NCI-H526 treated with DMSO at 0.1 percent for 48 hours (cell line): Measurements from ENCODE around the gene TSHR.
A peak's percentile ranks its signal among the peaks of the same experiment; 100 is the strongest.

Experiments used
- DNase-seq: peaks from one replicate; lab custom pipeline; 2025; lab: John Stamatoyannopoulos, UW

The TSHR gene

DNA sequence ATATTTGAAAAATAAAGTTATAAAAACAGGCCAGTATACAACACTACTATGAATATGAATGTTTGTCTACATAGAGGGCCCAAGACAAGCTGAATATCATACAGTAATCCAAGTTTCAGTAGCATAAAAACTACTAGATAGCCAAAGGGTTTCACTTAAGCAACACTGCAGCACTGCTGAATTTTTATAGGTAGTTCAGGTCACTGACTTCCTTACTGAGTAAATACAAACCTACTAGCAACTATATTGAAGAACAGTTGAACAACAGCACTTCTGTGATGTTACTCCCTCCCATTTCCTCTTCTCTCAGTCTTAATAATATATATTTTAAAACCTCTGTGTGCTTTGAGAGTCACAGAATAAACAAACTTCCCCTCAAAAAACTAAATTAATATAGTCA is 222.6 kb downstream of the TSHR start:
- DNase-seq: peak; percentile 38

DNA sequence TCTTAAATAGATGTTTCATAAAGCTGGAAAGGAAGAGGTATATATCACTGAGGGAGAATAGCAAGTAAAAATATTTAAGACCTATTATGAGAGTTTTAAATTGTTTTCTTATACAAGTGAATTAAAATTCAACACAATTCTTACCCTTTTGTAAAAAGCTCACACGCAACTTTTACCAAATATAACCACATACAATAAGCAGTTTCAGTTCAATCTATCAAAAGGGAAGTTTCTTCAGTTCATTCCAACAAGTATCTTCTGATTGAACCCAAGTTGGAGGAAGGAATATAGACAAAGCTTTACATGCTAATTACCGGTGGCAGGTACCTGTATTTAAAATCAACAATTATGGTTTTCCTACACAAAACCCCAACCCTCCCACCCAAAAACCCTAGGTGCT is 224.2 kb downstream of the TSHR start:
- DNase-seq: no peak

DNA sequence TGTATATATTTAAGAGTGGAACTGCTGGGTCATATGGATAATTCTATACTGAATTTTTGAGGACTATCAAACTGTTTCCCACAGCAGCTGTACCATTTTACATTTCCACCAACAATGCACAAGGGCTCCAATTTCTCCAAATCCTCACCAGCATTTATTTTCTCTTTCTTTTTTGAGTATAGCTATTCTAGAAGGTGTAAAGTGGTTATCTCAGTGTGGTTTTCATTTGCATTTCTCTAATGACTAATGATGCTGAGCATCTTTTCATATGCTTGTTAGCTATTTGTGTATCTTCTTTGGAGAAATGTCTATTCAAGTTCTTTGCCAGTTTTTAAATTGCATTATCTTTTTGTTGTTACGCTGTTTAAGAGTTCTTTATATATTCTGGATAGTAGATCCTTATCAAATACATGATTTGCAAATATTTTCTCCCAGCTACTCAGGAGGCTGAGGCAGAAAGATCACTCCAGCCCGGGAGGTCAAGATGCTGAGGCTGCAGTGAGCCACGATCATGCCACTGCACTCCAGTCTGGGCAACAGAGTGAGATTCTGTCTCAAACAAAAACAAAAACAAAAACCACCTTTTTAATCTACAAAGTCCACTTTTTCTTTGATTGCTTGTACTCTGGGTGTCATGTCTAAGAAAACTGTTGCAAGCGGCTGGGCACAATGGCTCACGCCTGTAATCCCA is 232.6 kb downstream of the TSHR start:
- DNase-seq: no peak

DNA sequence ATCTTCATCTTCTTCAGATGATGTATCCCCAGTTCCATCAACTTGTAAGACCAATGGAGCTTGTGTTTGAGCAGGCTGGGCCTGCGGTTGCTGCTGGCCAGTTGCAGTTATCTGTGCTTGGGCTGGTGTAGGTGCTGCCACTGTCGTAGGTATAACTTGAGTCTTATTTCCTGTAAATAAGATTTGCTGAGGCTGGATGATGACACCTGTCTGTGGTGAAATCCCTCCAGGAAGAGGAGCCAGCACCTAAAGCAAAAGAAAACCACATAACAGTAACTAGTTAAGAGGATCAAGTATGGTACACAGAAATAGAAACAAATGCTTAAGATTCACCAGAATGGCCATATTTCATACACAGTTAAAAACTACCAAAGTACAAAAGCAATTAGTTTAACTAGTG is 237.2 kb downstream of the TSHR start:
- DNase-seq: no peak

DNA sequence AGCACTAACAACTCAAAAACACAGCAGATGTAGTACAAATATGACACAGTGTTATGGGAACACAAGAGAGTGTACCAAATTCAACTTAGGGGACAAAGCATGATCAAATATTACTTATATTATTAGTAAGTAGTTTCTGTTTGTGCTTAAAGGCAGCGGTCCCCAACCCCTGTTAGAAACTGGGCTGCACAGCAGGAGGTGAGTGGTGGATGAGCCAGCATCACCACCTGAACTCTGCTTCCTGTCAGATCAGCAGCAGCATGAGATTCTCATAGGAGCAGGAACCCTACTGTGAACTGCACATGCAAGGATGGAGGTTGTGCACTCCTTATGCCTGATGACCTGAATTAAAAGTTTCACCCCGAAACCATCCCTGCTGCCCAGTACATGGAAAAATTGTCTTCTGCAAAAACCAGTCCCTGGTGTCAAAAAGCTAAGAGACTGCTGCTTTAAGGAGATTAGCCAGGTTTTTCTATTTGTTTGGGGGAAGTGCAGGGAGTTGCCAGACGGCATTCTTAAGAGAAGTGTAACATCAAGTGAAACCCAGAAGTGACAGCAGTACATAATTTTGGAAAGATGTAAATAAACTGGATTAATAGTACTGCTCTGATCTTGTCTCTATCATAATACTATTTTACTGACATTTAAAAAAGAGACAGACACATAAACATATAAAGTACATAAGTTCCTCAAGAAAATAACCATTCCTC is 238.7 kb downstream of the TSHR start:
- no peak for DNase-seq
